CD4-positive, alpha-beta T cell (primary cell): ENCODE results near the gene S100B. TPM values are rescaled to one million over a fixed set of nuclear protein-coding genes. Genes with fewer than 3 reads are reported as not detected.
"Not testable (repeated sequence)": the region's sequence is repeated elsewhere in the genome, so short reads cannot be mapped to it uniquely, and the experiment has no call there.

Experiments
- ATAC-seq: fragments of 200-7000 bp; cut with Tn5 transposase; one replicate; pipeline ENCODE4 v1.10.0; 2022; ENCODE audit warnings: mild to moderate bottlenecking; ENCODE audit not compliant: poor library complexity
- CTCF ChIA-PET: fragments of 350-600 bp; sonication (Branson Sonifier 250); formaldehyde crosslinking; loops from one replicate; lab custom pipeline; 2021; ENCODE audit warnings: antibody characterized with exemption, inconsistent platforms; lab: Charles Lee
- POLR2A ChIA-PET: fragments of 350-600 bp; sonication (Branson Sonifier 250); formaldehyde crosslinking; loops from one replicate; lab custom pipeline; 2021; ENCODE audit warnings: antibody characterized with exemption, inconsistent platforms; lab: Charles Lee
- DNase-seq, 14 experiments: peaks; one replicate each; pipeline ENCODE4 v3.0.0-alpha.2; 2013 to 2020; ENCODE audit warnings: mixed read lengths in 2 of 14
- H3K27ac ChIP-seq, 2 donors: one replicate each; pipeline versions ENCODE4 v1.5.1 to v1.7.0; 2013; ENCODE audit warnings: low read length in 2 of 2, low read depth in 1 of 2, mild to moderate bottlenecking in 1 of 2
- H3K27me3 ChIP-seq, 2 experiments: 1 replicate in 1 of 2; 2 replicates in 1 of 2; pipeline versions ENCODE4 v1.6.1 to v1.7.0; 2013; ENCODE audit warnings: low read length in 2 of 2, control low read depth in 1 of 2, mild to moderate bottlenecking in 1 of 2, moderate library complexity in 1 of 2; ENCODE audit not compliant: insufficient read depth in 2 of 2, control insufficient read depth in 1 of 2
- H3K36me3 ChIP-seq: one replicate; pipeline ENCODE4 v1.6.1; 2013; ENCODE audit warnings: low read length, control low read depth; ENCODE audit not compliant: insufficient read depth
- H3K4me1 ChIP-seq: one replicate; pipeline ENCODE4 v1.6.1; 2013; ENCODE audit warnings: low read length, control low read depth; ENCODE audit not compliant: insufficient read depth
- H3K4me3 ChIP-seq: one replicate; pipeline ENCODE4 v1.5.1; 2013; ENCODE audit warnings: mild to moderate bottlenecking, low read length, moderate library complexity
- H3K9me3 ChIP-seq, 2 experiments: 1 replicate in 1 of 2; 2 replicates in 1 of 2; pipeline versions ENCODE4 v1.6.1 to v1.7.0; 2013; ENCODE audit warnings: low read length in 2 of 2, mild to moderate bottlenecking in 2 of 2, control low read depth in 1 of 2, moderate library complexity in 1 of 2; ENCODE audit not compliant: control insufficient read depth in 1 of 2, insufficient read depth in 1 of 2
- H3K27ac Mint-ChIP-seq: one replicate; pipeline ENCODE4 v1.8.0; 2020; ENCODE audit warnings: mixed read lengths
- H3K27me3 Mint-ChIP-seq: one replicate; pipeline ENCODE4 v1.8.0; 2021; ENCODE audit warnings: mixed read lengths
- H3K36me3 Mint-ChIP-seq: one replicate; pipeline ENCODE4 v1.8.0; 2021; ENCODE audit warnings: low read depth, mixed read lengths
- H3K4me1 Mint-ChIP-seq: one replicate; pipeline ENCODE4 v1.8.0; 2021; ENCODE audit warnings: low read depth, mixed read lengths
- H3K4me3 Mint-ChIP-seq: one replicate; pipeline ENCODE4 v1.8.0; 2020; ENCODE audit warnings: mild to moderate bottlenecking, mixed read lengths
- H3K9me3 Mint-ChIP-seq: one replicate; pipeline ENCODE4 v1.8.0; 2020; ENCODE audit warnings: mixed read lengths
- CTCF ChIP-seq: fragments of 200-600 bp; IDR thresholded peaks from one replicate; pipeline ENCODE4 v1.8.0; 2022; ENCODE audit warnings: antibody characterized with exemption, mild to moderate bottlenecking
- intact Hi-C, 2 experiments: fragments of 100-400 bp; cut with DNase I in 1 of 2; cut with micrococcal nuclease in 1 of 2; formaldehyde crosslinking; loops; one replicate each; pipeline versions ENCODE4 v1.15.1 to v1.9.0; 2023 to 2025; cut with DNase I, micrococcal nuclease
- total RNA-seq, 174 experiments: library from RNA in 2 of 174; stranded (reverse) in 2 of 174; gene quantifications; one replicate each; pipeline ENCODE4 v1.2.3 and lab custom pipeline; 2021 to 2026

Gene S100B
- total RNA-seq, 2 experiments from 2014 or later = 0.47 to 0.52 TPM

- POLR2A ChIA-PET = interaction anchor here (0.6 to 7.3 kb wide), 26 partner anchors 9 to 350 kb away, joined by 3 to 130 read pairs (median 6); partner anchors contain the start of genes DIP2A, MCM3AP and S100B
- H3K36me3 Mint-ChIP-seq = peaks cover 43% of the 10 kb centered on the region
- H3K4me3 Mint-ChIP-seq = peak overlapping the region; percentile 100
- Histone ChIP-seq H3K27ac (peak overlapping the region; percentile 84 to 97), H3K36me3 (peaks cover 13% of the 10 kb centered on the region), H3K9me3 (no peaks in the 10 kb centered on the region), H3K4me3 (peak overlapping the region; percentile 100), H3K27me3 (no peaks in the 10 kb centered on the region), H3K4me1 (peaks cover 38% of the 10 kb centered on the region)
- intact Hi-C loops = no loop called here
- peak overlapping the region; percentile 97 for H3K27ac Mint-ChIP-seq
- ATAC-seq (peak; percentile 15), DNase-seq (peak in 5 of 14 experiments; percentile 34 to 75 (median 36))
- CTCF ChIA-PET = interaction anchor here (3.9 kb wide), 1 partner anchor 83 kb away, joined by 12 read pairs; no protein-coding TSS in a partner anchor
- no peak for TF ChIP-seq CTCF
- peaks cover 84% of the 10 kb centered on the region for H3K4me1 Mint-ChIP-seq
- H3K27me3 Mint-ChIP-seq = no peaks in the 10 kb centered on the region
- H3K9me3 Mint-ChIP-seq = no peaks in the 10 kb centered on the region
Observed at GRCh38 chr21:46634966-46635323, 30.1 kb upstream of the S100B start.

- peak overlapping the region; percentile 100 for H3K4me3 Mint-ChIP-seq
- no peaks in the 10 kb centered on the region for H3K27me3 Mint-ChIP-seq
- H3K4me1 Mint-ChIP-seq = peaks cover 82% of the 10 kb centered on the region
- Histone ChIP-seq H3K36me3 (peaks cover 13% of the 10 kb centered on the region), H3K27me3 (no peaks in the 10 kb centered on the region), H3K4me3 (peak overlapping the region; percentile 100), H3K9me3 (no peaks in the 10 kb centered on the region), H3K4me1 (peaks cover 38% of the 10 kb centered on the region), H3K27ac (peak overlapping the region; percentile 84 to 97)
- no peaks in the 10 kb centered on the region for H3K9me3 Mint-ChIP-seq
- intact Hi-C loops = no loop called here
- POLR2A ChIA-PET = interaction anchor here (0.6 to 7.3 kb wide), 15 partner anchors 8 to 175 kb away, joined by 3 to 130 read pairs (median 10); partner anchors contain the start of genes DIP2A and S100B
- peak overlapping the region; percentile 97 for H3K27ac Mint-ChIP-seq
- DNase-seq = peak in 1 of 14 experiments; percentile 29
- CTCF ChIA-PET = interaction anchor here (3.9 kb wide), 1 partner anchor 83 kb away, joined by 12 read pairs; no protein-coding TSS in a partner anchor
- no peak for TF ChIP-seq CTCF
- peaks cover 37% of the 10 kb centered on the region for H3K36me3 Mint-ChIP-seq
- no peak for ATAC-seq
Observed at GRCh38 chr21:46634427-46634826, 29.5 kb upstream of the S100B start.

GRCh38 chr21:46633566-46633965 is 28.7 kb upstream of the S100B start:
- H3K27me3 Mint-ChIP-seq = no peaks in the 10 kb centered on the region
- ChIA-PET CTCF (no interaction called here), POLR2A (interaction anchor here (0.6 to 7.3 kb wide), 12 partner anchors 11 to 174 kb away, joined by 3 to 130 read pairs (median 10); partner anchors contain the start of gene DIP2A)
- no peak for TF ChIP-seq CTCF
- peak overlapping the region; percentile 100 for H3K4me3 Mint-ChIP-seq
- H3K36me3 Mint-ChIP-seq = peaks cover 29% of the 10 kb centered on the region
- peak in 7 of 14 experiments; percentile 31 to 78 (median 52) for DNase-seq
- Histone ChIP-seq H3K9me3 (no peaks in the 10 kb centered on the region), H3K4me3 (no peak overlapping the region), H3K27ac (peak overlapping the region; percentile 66 to 84), H3K4me1 (peaks cover 42% of the 10 kb centered on the region), H3K27me3 (no peaks in the 10 kb centered on the region), H3K36me3 (peaks cover 13% of the 10 kb centered on the region)
- ATAC-seq = peak; percentile 11
- peaks cover 80% of the 10 kb centered on the region for H3K4me1 Mint-ChIP-seq
- peak overlapping the region; percentile 97 for H3K27ac Mint-ChIP-seq
- no peaks in the 10 kb centered on the region for H3K9me3 Mint-ChIP-seq
- intact Hi-C loops = loop anchor here in 1 of 2 experiments (1.0 kb wide), 1 partner anchor 11 kb away; no protein-coding TSS in a partner anchor

- H3K27ac ChIP-seq, H3K27me3 Mint-ChIP-seq, intact Hi-C loops, H3K4me3 ChIP-seq, POLR2A ChIA-PET, H3K36me3 ChIP-seq, DNase-seq, CTCF ChIA-PET, H3K27me3 ChIP-seq, H3K9me3 ChIP-seq, ATAC-seq, H3K9me3 Mint-ChIP-seq: not testable (repeated sequence)
- peak overlapping the region; percentile 62 for H3K27ac Mint-ChIP-seq
- H3K4me3 Mint-ChIP-seq = peak overlapping the region; percentile 31
- peaks cover 82% of the 10 kb centered on the region for H3K4me1 Mint-ChIP-seq
- peaks cover 57% of the 10 kb centered on the region for H3K4me1 ChIP-seq
- H3K36me3 Mint-ChIP-seq = peaks cover 11% of the 10 kb centered on the region
Observed at GRCh38 chr21:46630915-46631314, 26.0 kb upstream of the S100B start.
